Activated CD8-positive, alpha-beta memory T cell treated with anti-CD3 and anti-CD28 coated beads for 36 hours (primary cell): ENCODE results near the gene SLC18B1. TPM values are rescaled to one million over a fixed set of nuclear protein-coding genes. Genes with fewer than 3 reads are reported as not detected.

ENCODE experiments used
- CTCF ChIA-PET: fragments of 350-600 bp; sonication (Branson Sonifier 250); formaldehyde crosslinking; loops from one replicate; lab custom pipeline; 2021; ENCODE audit warnings: antibody characterized with exemption; lab: Charles Lee
- POLR2A ChIA-PET: fragments of 350-600 bp; sonication (Branson Sonifier 250); formaldehyde crosslinking; loops from one replicate; lab custom pipeline; 2021; ENCODE audit warnings: antibody characterized with exemption; lab: Charles Lee
- total RNA-seq, 2 experiments: library from RNA; stranded (reverse); gene quantifications; one replicate each; pipeline ENCODE4 v1.2.3, GENCODE V29; 2021

The SLC18B1 gene
- total RNA-seq, 2 experiments from 2014 or later, result 6.8 to 7.0 TPM

GRCh38 chr6:132760256-132760655 lies 38.2 kb downstream of the SLC18B1 start:
- CTCF ChIA-PET, result interaction anchor here (0.8 kb wide), 1 partner anchor 38 kb away, joined by 4 read pairs; the partner anchor contains the start of gene SLC18B1
- POLR2A ChIA-PET, result no interaction called here

DNA sequence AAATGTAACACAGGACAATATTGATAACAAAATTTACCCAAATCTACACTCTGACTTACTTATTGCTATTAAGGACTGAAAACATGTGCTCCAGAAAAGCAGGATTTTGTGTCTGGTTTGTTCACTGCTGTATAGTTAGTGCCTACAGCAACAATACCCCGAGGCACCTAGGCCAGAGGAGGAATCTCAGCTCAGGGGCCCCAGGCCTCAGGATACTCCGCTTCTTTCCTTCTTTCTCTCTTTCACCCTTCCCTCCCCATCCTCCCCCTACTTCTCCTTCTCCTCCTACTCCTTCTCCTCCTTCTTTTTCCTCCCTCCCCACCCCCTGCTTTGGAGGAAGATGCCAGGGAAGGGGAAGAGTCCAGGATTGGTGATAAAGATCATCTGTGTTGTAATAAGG lies 39.7 kb downstream of the SLC18B1 start:
- CTCF ChIA-PET, result no interaction called here
- POLR2A ChIA-PET, result no interaction called here

GRCh38 chr6:132752255-132752654 lies 46.2 kb downstream of the SLC18B1 start:
- POLR2A ChIA-PET, result no interaction called here
- CTCF ChIA-PET, result no interaction called here

- POLR2A ChIA-PET, result no interaction called here
Measured at GRCh38 chr6:132751828-132752227, 46.6 kb downstream of the SLC18B1 start.

DNA sequence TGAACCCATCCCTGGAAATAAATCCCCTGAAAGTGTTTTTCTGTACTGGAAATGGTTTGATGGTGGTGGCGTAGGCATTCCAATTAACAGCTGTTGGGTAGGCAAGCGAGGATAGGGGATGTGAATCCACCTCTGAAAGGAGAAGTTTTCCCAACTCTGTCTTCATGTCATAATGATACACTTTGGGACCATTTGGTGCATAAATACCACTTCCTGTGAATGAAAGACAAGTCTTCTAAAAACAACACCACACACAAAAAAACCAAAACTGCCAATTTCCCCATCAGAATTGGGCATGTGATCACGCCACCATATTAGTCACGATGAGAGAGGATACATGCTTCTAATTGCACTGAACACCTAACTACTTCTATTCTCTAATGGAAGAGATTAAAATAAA lies 47.1 kb downstream of the SLC18B1 start:
- ChIA-PET CTCF (interaction anchor here (0.9 kb wide), 1 partner anchor 12 kb away, joined by 3 read pairs; no protein-coding TSS in a partner anchor), POLR2A (no interaction called here)

More at GRCh38 chr6:132751828-132752227, 46.6 kb downstream of the SLC18B1 start:
- CTCF ChIA-PET, result no interaction called here

DNA sequence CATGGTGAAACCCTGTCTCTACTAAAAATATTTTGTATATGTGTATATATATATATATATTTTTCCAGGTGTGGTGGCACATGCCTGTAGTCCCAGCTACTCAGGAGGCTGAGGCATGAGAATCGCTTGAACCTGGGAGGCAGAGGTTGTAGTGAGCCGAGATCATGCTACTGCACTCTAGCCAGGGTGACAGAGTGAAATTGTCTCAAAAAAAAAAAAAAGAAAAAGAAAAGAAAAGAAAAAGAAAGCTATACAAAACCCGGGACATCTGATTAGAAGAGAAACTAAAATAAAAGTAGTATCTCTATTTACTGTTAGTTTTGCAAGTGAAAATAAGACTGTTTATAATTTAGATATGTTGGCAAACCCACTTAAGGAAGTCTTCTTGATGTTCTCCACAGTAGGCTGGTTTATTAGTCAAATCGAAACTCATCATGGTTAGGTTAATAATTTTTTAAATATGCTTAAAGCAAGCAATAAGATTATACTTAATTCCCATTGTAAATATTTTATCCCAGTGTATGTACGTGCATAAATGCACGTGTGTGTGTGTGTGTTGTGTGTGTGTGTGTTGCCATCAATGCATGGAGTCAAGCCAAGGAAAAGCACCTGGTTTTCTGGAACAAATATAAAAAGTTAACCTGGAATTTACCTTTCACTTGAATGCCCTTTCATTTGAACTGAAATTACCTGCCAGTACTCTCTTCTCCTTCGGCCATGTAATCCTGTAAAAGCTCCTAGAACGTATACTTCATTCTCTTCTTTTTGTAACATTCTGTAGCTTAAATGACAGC lies 47.8 kb downstream of the SLC18B1 start:
- ChIA-PET CTCF (interaction anchor here (0.9 kb wide), 1 partner anchor 13 kb away, joined by 3 read pairs; no protein-coding TSS in a partner anchor), POLR2A (interaction anchor here (0.6 to 1.2 kb wide), 3 partner anchors 12 to 64 kb away, joined by 3 to 6 read pairs (median 3); partner anchors contain the start of genes RPS12 and SLC18B1)

GRCh38 chr6:132749111-132749510 lies 49.3 kb downstream of the SLC18B1 start:
- CTCF ChIA-PET, result interaction anchor here (0.6 kb wide), 1 partner anchor 1213 kb away, joined by 3 read pairs; no protein-coding TSS in a partner anchor
- POLR2A ChIA-PET, result interaction anchor here (1.2 kb wide), 1 partner anchor 50 kb away, joined by 3 read pairs; the partner anchor contains the start of gene SLC18B1

DNA sequence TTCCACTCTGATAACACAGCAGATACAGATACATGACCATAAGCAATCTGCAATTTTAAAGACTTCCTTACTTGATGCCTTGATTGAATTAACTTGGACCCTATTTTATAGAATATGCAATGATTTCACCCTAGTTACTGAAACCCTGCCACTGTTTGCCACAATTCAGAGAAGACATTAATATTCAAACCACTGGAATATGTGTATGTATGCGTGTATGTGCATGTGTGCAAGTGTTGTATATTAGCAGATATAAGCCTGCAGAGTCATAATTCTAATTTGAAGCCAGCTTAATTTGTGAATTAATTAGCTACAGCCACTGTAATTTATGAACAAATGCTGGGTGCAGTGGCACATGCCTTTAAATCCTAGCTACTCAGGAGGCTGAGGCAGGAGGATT lies 50.0 kb downstream of the SLC18B1 start:
- ChIA-PET CTCF (no interaction called here), POLR2A (no interaction called here)

DNA sequence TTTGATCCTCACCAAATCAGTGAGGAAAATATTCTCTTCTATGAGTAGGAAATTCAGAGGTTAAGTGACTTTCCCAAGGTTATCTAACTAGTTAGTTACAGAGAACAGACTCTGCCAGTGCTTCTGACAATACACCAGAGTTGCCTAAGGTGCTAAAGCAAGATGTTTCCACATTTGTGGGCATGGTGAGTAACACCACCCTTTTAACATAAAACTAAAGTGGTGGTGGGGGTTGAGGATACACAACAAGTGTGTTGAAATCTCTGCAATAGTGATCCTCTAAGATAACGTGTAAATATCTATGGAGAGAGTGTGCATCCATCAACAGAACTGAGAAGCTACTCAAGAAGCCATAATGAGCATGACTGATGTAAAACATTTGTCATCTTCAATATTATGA lies 52.4 kb downstream of the SLC18B1 start:
- POLR2A ChIA-PET, result no interaction called here
- CTCF ChIA-PET, result no interaction called here

GRCh38 chr6:132742495-132742894 lies 55.9 kb downstream of the SLC18B1 start:
- ChIA-PET POLR2A (no interaction called here), CTCF (no interaction called here)

DNA sequence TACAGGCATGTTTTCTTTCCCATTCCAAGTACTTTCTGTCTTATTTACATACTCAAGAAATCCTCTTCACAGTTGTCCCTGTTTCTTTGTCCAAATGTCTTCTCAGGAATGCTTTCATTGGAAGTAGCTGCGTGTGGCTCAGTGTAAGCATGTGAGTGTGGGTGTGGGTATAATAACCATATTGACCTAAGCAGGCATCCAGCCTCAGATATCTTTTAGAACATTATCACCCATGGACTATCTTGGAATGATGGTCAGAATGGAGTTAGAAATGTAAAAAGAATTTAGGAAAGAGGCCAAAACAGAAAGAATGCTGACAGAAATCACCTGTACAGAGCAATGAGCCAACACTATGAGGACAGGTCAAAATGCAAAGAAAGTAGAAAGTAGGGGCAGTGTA lies 57.2 kb downstream of the SLC18B1 start:
- CTCF ChIA-PET, result interaction anchor here (0.6 kb wide), 1 partner anchor 9 kb away, joined by 5 read pairs; no protein-coding TSS in a partner anchor

GRCh38 chr6:132736239-132736638 lies 62.2 kb downstream of the SLC18B1 start:
- CTCF ChIA-PET, result no interaction called here
- POLR2A ChIA-PET, result no interaction called here

More for the DNA sequence above, 57.2 kb downstream of the SLC18B1 start:
- POLR2A ChIA-PET, result no interaction called here

DNA sequence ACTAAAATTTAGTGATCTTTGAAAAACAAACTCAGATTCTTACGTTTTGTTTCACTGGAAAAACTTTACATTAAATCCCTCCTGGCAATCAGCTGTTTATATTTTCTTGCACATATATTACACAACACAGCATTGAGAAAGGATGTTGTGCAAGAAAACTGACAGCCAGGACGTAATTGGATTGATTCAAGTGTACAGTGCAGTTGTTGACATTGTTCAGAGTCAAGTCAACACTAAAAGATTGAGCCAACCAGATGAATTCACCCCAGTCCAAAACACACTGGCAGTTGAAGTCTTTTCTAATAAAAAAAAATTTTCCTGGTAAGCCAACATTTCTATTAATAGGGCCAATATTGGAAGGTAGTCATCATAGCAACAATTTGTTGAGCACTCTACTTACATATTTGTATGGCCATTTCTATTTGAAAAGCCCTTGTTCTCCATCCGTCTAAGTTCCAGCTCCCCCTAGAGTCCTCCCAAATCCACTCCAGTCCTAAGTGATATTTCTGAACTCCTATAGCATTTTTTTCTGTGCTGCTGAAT lies 63.7 kb downstream of the SLC18B1 start:
- ChIA-PET CTCF (no interaction called here), POLR2A (no interaction called here)

DNA sequence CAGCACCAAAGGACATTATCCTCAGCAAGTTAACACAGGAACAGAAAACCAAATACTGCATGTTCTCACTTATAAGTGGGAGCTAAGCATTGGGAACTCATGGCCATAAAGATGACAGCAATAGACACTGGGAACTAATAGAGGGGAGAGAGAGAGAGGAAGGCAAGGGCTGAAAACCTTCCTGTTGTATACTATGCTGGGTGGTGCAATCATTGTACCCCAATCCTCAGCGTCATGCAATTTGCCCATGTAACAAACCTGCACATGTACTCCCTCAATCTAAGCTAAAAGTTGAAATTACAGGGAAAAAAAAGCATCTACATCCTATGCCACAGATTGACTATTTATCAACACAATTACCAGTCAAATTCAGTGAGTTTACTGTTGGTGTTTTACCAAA lies 64.6 kb downstream of the SLC18B1 start:
- ChIA-PET CTCF (no interaction called here), POLR2A (no interaction called here)

- ChIA-PET CTCF (no interaction called here), POLR2A (no interaction called here)
Measured at GRCh38 chr6:132733283-132733682, 65.2 kb downstream of the SLC18B1 start.

GRCh38 chr6:132731086-132731485 lies 67.4 kb downstream of the SLC18B1 start:
- ChIA-PET CTCF (no interaction called here), POLR2A (no interaction called here)

DNA sequence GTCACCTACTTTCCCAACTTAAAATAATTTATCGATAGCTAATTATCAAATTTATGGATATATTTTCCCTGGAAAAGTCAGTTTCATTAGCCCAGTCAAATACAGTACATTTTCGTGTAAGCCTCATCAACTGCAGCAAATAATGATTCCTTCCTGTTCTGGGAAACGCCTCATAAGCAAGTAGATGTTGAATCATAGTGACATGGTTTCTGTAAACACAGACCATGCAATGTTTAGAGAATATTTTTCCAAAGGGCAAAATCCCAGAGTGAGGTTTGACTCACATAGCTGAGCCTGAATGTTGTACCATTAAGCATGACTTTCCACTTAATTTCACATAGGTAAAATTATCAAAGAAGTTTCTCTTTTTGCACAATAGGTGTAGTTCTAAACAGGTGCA lies 67.9 kb downstream of the SLC18B1 start:
- ChIA-PET POLR2A (no interaction called here), CTCF (no interaction called here)

GRCh38 chr6:132728616-132729015 lies 69.8 kb downstream of the SLC18B1 start:
- ChIA-PET CTCF (interaction anchor here (1.0 kb wide), 1 partner anchor 12 kb away, joined by 3 read pairs; no protein-coding TSS in a partner anchor), POLR2A (no interaction called here)

DNA sequence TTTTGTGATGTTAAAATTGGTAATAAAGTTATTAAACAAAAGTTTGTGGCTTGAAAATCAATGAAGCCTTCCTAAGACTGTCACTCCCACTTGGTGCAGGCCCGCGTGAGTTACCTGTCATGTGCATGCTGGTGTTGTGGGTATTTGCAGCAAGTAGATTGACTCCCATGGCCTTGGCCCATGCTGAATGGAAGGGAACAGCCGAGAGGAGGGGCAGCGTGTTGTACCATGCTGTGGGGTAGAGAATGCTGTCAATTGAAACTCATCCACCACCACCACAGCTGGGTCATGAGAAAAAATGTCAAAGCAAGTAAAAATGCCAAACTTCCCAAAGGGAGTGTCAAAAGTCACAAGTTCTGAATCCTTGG lies 71.8 kb downstream of the SLC18B1 start:
- POLR2A ChIA-PET, result no interaction called here

GRCh38 chr6:132725947-132726607 lies 72.4 kb downstream of the SLC18B1 start:
- POLR2A ChIA-PET, result no interaction called here
- CTCF ChIA-PET, result no interaction called here

More for the DNA sequence above, 71.8 kb downstream of the SLC18B1 start:
- CTCF ChIA-PET, result no interaction called here
